OCI-LY1 (cell line): ENCODE results near the gene CUL2.

ENCODE experiments used
- H2AFZ ChIP-seq: fragments of 200-600 bp; sonication (generic), shearing (Covaris generic); 2 replicates; pipeline ENCODE4 v1.6.0; 2014; ENCODE audit warnings: antibody characterized with exemption, mild to moderate bottlenecking, low read length
- H3F3A ChIP-seq: fragments of 200-600 bp; sonication (generic), shearing (Covaris generic); 2 replicates; pipeline ENCODE4 v1.6.0; 2014; ENCODE audit warnings: mild to moderate bottlenecking, antibody characterized with exemption, low read length, moderate library complexity; ENCODE audit not compliant: insufficient read depth
- H3K27ac ChIP-seq: fragments of 200-600 bp; sonication (generic); 2 replicates; pipeline ENCODE4 v1.5.1; 2014; ENCODE audit warnings: low read length, mixed run types, mild to moderate bottlenecking, low read depth; ENCODE audit not compliant: poor library complexity, severe bottlenecking
- H3K27me3 ChIP-seq: fragments of 200-600 bp; sonication (generic); 2 replicates; pipeline ENCODE4 v1.6.0; 2014; ENCODE audit warnings: antibody characterized with exemption, mild to moderate bottlenecking, low read length, moderate library complexity; ENCODE audit not compliant: insufficient read depth
- H3K36me3 ChIP-seq: fragments of 200-600 bp; sonication (generic); 2 replicates; pipeline ENCODE4 v1.6.1; 2014; ENCODE audit warnings: mild to moderate bottlenecking, antibody characterized with exemption, low read length, moderate library complexity, mixed read lengths; ENCODE audit not compliant: insufficient read depth
- H3K4me1 ChIP-seq: fragments of 200-600 bp; sonication (generic); 2 replicates; pipeline ENCODE4 v1.5.1; 2014; ENCODE audit warnings: mild to moderate bottlenecking, low read length, moderate library complexity; ENCODE audit not compliant: insufficient read depth, severe bottlenecking
- H3K4me2 ChIP-seq: fragments of 200-600 bp; sonication (generic), shearing (Covaris generic); 2 replicates; pipeline ENCODE4 v1.6.1; 2014; ENCODE audit warnings: low read length
- H3K4me3 ChIP-seq: fragments of 200-600 bp; sonication (generic); 2 replicates; pipeline ENCODE4 v1.5.1; 2014; ENCODE audit warnings: low read length, low read depth, mild to moderate bottlenecking, mixed read lengths; ENCODE audit not compliant: poor library complexity, severe bottlenecking
- H3K79me2 ChIP-seq: fragments of 200-600 bp; shearing (Covaris generic); 2 replicates; pipeline ENCODE4 v1.6.1; 2016; ENCODE audit warnings: mixed run types, low read length, mixed read lengths; ENCODE audit not compliant: insufficient read depth
- H3K9ac ChIP-seq: fragments of 200-600 bp; sonication (generic), shearing (Covaris generic); 2 replicates; pipeline ENCODE4 v1.6.1; 2014; ENCODE audit warnings: mild to moderate bottlenecking, low read length, mixed read lengths
- H3K9me2 ChIP-seq: fragments of 200-600 bp; sonication (generic), shearing (Covaris generic); 2 replicates; pipeline ENCODE4 v1.6.1; 2014; ENCODE audit warnings: low read depth, mild to moderate bottlenecking, low read length, mixed read lengths
- H3K9me3 ChIP-seq: fragments of 200-600 bp; shearing (Covaris generic); 2 replicates; pipeline ENCODE4 v1.6.1; 2014; ENCODE audit warnings: low read length, mixed read lengths
- H4K20me1 ChIP-seq: fragments of 200-600 bp; sonication (generic), shearing (Covaris generic); 2 replicates; pipeline ENCODE4 v1.6.0; 2016; ENCODE audit warnings: mild to moderate bottlenecking, low read length; ENCODE audit not compliant: insufficient read depth
- CTCF ChIP-seq: fragments of 200-600 bp; sonication (generic), shearing (Covaris generic); IDR thresholded peaks from 2 replicates; pipeline ENCODE4 v1.5.1; 2017; ENCODE audit warnings: mild to moderate bottlenecking, antibody characterized with exemption, low read length, moderate library complexity, mixed read lengths
- EZH2 ChIP-seq: fragments of 200-600 bp; sonication (generic), shearing (Covaris generic); IDR thresholded peaks from 2 replicates; pipeline ENCODE4 v1.8.0; 2017; ENCODE audit warnings: borderline replicate concordance, mixed run types, mild to moderate bottlenecking, antibody characterized with exemption, low read length, moderate library complexity, mixed read lengths

Gene CUL2

GRCh38 chr10:35112571-35112970, 22.4 kb upstream of the CUL2 start:
- Histone ChIP-seq H3K9me2 (no peaks in the 10 kb centered on the region), H3K4me1 (no peaks in the 10 kb centered on the region), H3K27me3 (no peaks in the 10 kb centered on the region), H3K4me3 (no peak overlapping the region), H2AFZ (no peak overlapping the region), H3K9ac (no peak overlapping the region), H3K79me2 (no peaks in the 10 kb centered on the region), H3K27ac (no peak overlapping the region), H4K20me1 (no peaks in the 10 kb centered on the region), H3K9me3 (no peaks in the 10 kb centered on the region), H3K4me2 (no peak overlapping the region), H3F3A (no peaks in the 10 kb centered on the region), H3K36me3 (no peaks in the 10 kb centered on the region)
- TF ChIP-seq EZH2, result no peak
- TF ChIP-seq CTCF, result no peak

- H3K4me1 ChIP-seq, result no peaks in the 10 kb centered on the region
- H3K36me3 ChIP-seq, result no peaks in the 10 kb centered on the region
- H3K9ac ChIP-seq, result no peak overlapping the region
- TF ChIP-seq EZH2, result no peak
- no peak for TF ChIP-seq CTCF
- H3K9me3 ChIP-seq, result no peaks in the 10 kb centered on the region
- H3K4me3 ChIP-seq, result no peak overlapping the region
- no peaks in the 10 kb centered on the region for H3K79me2 ChIP-seq
- no peak overlapping the region for H2AFZ ChIP-seq
- H3K9me2 ChIP-seq, result no peaks in the 10 kb centered on the region
- H3F3A ChIP-seq, result no peaks in the 10 kb centered on the region
- no peaks in the 10 kb centered on the region for H4K20me1 ChIP-seq
- no peak overlapping the region for H3K4me2 ChIP-seq
- no peak overlapping the region for H3K27ac ChIP-seq
- H3K27me3 ChIP-seq, result no peaks in the 10 kb centered on the region
Measured at GRCh38 chr10:35103882-35104281, 13.7 kb upstream of the CUL2 start.

GRCh38 chr10:35097510-35097909, 7.4 kb upstream of the CUL2 start:
- Histone ChIP-seq H3K9ac (no peak overlapping the region), H3K4me3 (no peak overlapping the region), H2AFZ (no peak overlapping the region), H3K36me3 (no peaks in the 10 kb centered on the region), H3K9me3 (0 out of 2 replicates have a peak, but pooled peaks cover 3% of the 10 kb centered on the region), H3K27ac (no peak overlapping the region), H3K9me2 (no peaks in the 10 kb centered on the region), H3K4me1 (no peaks in the 10 kb centered on the region), H3K4me2 (no peak overlapping the region), H3K79me2 (no peaks in the 10 kb centered on the region), H3K27me3 (no peaks in the 10 kb centered on the region), H3F3A (no peaks in the 10 kb centered on the region), H4K20me1 (no peaks in the 10 kb centered on the region)
- TF ChIP-seq EZH2 (no peak), CTCF (no peak)
